GM19452 (cell line): Measurements from ENCODE around the gene EVX2.

ENCODE experiments used
- ATAC-seq: cut with Tn5 transposase; IDR thresholded peaks from one replicate; pipeline ENCODE4 v1.9.1; 2021; ENCODE audit not compliant: unreplicated experiment

EVX2 gene

DNA sequence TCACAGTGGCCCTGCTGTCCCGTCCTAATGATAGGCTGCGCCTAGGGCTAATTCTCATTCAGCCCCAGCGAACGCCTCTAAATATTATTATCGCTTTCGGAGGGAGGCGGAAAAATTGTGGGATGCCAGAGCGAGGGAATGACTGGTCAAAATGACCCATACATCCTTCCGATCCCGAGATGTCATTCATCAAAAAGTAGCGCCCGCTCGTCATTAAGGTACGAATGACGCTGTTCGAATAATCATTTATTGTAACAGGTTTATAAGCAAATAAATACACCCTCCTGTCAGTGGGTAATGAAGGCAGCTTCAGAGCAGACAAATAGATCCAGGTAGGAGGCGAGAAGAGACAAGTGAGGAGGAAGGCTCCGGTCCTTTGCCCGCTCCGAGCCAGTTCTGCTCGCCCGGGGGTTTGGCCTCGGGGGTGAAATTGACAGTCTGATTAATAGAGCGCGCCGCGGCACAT, at the start of gene EVX2:
Gene EVX2, minus strand, starts transcription at position 167 of the 466 bp plus-strand sequence. CDS start 186 bp downstream, outside the sequence.
- no peak for ATAC-seq

DNA sequence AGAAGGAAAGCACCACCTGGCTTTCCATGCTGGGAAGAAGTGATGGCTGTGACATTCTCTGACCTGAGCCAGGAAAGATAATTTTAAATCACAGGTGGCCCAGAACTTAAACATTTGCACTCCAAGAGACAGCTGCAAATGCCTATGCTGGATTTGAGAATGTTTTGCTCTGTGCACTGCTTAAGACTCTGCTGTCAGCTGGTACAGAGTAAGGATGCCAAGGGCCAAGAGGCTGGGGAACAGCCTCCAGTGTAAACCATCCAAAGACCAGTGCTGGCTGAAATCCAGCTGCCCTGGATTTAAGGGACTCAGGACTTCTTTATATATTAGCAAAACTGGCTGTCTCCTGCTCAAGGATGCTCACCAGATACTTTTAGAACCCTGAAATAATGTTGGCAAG, 49.6 kb upstream of the EVX2 start:
- ATAC-seq = no peak

DNA sequence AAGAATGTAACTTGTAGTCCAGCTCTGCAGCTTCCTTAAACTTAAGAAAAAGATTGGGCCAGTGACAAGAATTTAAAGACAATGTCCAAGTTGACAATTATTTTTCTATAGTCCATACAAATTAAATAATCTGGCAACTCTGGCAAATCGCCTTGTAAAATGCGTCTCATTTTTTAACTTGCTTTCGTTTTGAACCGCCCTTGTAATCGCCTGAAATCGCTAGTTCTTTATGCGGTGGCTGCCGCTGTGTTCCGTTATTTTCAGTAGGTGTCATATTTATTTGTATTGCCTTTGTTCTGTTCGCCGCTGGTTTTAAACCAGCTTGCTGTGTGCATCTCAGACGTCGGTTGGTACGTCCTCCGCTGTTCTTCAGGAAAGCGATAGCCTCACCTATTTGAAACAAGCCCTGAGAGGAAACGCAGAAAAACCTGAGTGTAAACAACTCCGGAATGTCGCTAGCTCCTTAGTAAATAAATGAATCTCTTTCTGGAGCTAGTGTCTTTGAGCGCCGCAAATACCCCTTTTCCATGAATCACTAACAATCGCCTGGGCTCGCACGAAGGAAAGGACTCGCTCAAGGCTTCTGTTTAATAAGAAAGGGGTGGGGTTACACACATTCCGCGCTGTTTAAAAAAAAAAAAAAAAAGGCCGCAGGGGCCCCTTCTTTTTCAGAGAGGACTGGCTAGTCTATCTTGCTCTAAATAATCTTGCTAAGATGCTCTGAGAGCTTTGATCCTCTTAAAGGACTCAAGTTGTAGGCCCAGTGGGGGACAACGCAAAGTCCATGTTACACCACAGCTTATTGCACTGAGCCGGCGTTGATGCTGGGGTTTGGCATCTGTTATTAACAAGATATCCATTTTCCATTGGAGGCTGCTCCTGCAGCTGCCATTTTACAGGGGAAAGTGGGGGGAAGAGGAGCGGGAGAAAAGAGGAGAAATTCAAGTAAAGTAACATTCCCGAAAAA, 48.7 kb upstream of the EVX2 start:
- no peak for ATAC-seq

DNA sequence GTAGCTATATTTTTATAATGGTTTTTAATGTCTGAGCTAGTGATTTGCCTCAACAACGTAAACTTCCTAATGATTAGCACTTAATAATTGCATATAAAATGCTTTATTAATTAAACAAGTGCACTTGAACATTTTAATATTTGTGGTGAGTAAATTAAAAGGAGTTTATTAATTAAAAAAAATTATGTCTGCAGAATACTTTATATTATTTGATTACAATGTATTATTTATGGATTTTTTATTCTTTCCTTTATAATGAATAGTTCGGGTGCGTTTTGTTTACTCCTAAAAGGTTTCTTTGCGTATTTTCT, 48.0 kb upstream of the EVX2 start:
- ATAC-seq = no peak

DNA sequence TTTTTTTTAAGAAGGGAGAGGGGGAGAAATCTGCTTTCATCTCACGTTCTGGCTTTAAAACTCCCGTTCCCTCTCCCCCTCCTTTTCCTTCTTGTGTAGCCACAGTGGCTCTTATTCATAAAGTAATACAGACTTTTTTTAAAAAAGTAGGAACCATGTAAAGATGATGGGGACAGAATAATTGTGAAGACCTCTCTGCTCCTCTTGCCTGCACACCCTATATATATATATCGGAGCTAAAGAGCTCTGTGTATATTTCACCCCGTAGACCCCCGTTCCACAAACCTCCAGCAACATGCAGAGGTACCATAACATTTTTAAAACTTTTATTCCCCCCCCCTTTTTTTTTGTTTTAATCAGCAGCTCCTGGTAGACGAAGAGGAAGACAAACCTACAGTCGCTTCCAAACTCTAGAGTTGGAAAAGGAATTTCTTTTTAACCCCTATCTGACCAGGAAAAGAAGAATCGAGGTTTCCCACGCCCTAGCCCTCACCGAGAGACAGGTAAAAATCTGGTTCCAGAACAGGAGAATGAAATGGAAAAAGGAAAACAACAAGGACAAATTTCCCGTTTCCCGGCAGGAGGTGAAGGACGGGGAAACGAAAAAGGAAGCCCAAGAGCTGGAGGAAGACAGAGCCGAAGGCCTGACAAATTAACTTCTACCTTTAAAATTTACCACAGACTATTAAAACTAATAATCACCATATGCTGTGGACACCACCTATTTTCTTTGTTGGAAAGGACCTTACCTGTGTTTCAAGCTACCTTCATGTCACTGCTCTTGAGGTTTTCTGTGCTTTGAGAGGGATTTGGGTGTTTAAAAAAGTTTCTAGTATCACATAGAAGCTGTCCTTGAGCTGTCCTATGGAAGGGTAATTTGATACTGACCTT, 47.4 kb upstream of the EVX2 start:
- ATAC-seq = no peak

DNA sequence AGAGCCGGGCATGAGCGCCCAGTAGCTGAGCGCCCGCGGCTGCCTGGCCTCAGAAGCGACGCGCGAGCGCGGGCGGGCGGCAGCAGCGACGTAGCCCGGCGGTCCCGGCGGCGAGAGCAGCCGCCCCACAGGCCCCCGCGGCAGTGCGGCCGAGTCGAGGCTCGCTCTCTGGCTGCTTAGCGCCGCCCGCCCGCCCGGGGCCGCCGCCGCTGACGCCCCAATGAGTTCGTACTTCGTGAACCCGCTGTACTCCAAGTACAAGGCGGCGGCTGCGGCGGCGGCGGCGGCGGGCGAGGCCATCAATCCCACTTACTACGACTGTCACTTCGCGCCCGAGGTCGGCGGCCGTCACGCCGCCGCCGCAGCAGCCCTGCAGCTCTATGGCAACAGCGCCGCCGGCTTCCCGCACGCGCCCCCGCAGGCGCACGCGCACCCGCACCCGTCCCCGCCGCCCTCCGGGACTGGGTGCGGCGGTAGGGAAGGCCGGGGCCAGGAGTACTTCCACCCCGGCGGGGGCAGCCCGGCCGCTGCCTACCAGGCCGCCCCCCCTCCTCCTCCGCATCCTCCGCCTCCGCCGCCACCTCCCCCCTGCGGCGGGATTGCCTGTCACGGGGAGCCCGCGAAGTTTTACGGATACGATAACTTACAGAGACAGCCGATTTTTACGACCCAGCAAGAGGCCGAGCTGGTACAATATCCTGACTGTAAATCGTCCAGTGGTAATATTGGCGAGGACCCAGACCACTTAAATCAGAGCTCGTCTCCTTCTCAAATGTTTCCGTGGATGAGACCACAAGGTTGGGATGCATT, 46.6 kb upstream of the EVX2 start:
- no peak for ATAC-seq

DNA sequence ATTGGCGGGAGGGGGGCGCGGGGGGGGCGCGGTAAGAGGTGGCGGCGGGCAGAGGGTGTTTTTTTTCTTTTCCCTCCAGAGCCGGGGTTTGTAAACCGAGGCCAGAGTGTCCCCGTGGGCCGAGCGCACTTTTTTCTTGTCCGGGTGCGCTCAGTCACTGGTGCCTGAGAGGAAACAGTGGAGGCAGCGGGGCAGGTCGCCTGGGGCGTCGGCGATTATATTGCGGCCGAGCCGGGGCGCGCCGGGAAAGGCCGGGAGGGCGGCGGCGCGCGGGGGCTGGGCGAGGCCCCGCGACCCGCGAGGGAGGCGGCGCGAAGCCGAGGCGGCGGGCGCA, 46.0 kb upstream of the EVX2 start:
- no peak for ATAC-seq

DNA sequence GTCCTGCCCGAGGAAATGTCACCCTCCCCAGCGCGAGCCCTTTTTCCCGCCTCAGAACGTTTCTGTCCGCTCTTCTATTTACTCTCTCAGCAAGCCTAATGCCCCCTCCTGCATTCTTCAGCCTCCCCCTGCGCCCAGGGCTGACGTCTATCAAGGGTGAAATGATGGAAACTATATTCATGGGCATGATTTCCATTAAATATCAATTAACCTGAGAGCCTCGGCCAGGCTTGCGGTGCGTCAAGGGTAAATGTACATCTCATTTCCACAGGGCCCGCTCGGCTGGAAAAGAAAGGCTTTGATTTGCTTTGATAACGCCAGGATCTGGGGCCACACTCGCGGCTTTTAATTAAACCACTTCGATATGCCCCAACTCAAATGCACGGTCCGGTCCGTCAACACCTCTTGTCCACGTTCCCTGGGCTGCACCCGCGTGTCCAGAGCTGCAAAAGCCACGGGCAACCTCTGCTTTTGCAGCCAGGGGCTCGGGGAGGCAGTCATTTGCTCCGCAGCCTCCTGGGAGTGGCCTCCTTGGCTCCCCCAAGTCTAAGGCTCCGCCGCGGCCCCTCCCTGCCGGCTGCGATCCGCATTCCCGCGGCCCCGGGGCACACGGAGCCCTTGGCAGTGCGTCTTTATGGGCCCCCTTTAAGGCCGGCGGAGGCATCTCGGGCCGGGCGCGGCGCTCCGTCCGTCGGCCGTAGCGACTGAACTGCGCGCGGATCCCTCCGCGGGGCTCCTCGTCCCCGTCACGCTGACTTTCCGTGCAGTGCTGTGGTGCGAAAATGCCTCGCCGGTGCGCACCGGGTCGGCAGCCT, 45.4 kb upstream of the EVX2 start, which contains the start of gene HOXD8:
Gene HOXD8, plus strand, starts transcription at position 724 of the 815 bp plus-strand sequence. CDS start 662 bp downstream, outside the sequence.
- no peak for ATAC-seq

DNA sequence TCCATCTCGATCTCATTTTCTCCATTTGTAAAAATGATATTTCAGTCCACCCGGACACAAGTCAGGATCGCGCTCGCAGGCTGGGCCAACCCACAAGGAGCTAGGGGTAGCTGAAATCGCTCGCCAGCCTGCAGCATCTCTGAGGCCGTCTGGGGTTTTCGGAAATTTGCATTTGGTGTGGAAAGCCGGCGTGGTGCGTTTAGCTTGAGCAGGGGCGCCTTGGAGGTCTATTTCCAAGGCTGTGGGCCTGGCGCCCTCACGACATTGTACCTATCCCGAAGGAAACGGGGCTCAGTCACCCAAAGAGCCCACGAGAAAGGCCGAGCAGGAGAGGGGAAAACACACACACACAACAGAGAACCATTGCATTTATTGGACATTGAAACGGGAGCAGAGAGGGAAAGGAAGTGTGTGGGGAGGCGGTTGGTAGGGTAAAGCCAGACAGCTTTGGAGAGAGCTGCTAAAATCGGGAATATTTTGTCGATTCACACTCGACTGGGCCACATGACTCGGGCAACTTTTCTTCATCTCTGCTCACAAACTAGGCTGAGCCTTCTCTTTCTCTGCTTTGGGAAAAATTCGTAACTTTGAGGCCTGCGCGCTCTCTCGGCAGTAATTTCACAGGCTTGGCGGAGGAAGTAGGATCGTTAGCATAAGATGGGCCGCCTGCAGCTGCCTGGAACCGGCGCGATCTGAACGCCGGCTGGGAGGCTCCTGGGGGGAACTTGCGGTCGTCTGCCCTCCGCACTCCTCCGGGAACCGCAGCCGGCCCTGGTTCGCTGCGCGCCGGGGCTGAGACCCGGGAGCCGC, 44.6 kb upstream of the EVX2 start:
- no peak for ATAC-seq

DNA sequence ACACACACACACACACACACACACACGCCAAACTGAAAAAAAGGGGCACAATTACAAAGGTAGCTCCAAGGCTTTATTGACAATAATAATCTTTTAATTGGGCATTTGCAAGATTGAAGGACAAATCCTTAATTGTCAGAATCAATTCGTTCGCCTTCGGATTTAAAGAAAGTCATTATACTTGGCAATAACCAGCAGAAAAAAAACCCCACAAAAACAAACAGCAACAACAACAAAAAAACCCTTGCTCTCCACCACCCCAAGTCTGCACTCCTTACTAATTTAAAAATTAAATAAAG, 44.0 kb upstream of the EVX2 start:
- no peak for ATAC-seq

DNA sequence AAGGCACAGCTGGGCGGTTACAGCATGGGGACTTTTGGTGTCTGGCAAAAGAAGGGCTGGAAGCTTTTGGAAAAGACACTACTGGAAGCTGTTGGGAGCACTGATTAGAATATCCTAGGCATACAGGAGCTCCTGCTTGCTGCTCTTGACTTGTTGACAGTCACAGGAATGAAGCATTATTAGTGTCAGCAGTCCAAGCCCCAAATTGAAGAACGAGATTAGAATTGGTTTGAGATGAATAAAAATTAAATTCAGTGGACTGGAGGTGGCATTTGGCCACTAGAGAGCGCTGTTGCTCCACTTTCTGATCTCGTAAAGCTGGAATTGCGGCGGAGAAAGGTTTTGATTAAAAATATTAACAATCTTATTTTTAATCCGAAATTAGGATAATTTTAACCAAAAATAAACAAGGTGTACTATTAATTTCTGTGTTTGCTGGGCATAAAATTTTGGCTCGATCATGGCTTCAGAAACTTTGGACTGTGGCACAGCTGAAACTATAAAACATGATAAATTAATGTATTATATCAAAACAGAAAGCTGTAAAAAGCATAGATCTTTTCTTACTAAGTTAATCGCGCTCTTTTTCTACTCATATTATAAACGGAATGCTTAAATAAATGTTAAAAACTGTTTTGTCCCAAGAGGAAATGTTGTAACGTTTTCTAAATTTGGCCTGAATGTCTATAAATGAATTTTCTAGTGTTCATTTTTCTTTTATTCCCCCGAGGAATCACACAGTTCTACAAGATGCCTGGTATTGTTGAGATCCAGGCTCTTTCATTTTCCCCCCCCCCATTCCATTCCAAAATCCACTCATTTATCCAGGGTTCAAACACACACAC, 43.4 kb upstream of the EVX2 start:
- no peak for ATAC-seq

DNA sequence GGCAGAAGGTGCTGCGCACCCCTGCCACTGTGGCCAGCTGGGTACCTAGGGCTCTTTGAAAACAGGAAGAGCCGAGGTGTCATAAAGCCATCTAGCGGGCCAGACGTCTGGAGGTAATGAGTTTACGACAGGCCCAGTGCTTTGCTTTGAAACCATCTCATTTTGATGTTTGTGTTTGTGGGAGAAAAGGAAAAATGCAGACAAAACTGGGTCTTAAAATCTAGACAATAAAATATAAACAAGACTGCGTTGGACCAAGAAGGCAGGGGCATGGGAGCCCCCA, 42.0 kb upstream of the EVX2 start:
- ATAC-seq = no peak

DNA sequence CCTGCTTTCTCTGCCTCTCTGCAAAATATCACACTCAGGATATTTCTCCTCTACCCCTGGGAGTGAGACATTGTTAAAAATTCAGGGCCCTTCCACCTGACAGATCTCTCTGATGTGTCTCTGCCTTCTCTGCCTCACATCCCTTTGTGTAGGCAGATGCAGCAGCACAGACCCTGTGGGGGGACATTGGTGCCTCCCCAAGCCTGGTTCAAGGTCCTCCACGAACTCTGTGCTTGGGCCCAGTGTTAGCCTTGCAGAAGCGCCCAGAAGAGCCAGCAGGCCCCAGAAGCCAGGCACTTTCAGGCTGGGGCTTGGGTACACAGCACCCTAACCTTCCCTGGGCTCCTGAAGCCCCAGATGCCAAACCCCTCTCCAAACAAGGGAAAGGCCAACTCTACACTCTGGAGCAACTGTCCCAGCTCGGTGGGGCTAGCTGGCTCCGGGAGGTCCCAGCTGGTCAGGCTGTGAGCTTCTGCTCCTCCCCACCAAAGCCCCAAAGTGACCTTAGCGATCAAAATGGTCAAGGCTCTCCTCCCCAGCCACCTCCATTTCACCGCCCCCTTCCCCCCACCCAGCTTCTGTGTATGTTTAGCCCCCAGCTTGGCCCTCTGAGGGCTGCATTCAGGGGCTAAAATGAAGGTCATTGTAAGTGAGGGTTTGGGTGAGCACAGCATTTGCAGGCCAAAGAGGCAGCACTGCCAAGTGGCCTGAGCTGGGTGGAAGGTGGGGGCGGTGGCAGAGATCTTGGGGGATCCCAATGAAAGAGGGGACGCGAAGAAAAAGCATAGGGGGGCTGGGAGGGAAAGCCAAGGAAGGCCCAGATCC, 41.4 kb upstream of the EVX2 start:
- no peak for ATAC-seq

DNA sequence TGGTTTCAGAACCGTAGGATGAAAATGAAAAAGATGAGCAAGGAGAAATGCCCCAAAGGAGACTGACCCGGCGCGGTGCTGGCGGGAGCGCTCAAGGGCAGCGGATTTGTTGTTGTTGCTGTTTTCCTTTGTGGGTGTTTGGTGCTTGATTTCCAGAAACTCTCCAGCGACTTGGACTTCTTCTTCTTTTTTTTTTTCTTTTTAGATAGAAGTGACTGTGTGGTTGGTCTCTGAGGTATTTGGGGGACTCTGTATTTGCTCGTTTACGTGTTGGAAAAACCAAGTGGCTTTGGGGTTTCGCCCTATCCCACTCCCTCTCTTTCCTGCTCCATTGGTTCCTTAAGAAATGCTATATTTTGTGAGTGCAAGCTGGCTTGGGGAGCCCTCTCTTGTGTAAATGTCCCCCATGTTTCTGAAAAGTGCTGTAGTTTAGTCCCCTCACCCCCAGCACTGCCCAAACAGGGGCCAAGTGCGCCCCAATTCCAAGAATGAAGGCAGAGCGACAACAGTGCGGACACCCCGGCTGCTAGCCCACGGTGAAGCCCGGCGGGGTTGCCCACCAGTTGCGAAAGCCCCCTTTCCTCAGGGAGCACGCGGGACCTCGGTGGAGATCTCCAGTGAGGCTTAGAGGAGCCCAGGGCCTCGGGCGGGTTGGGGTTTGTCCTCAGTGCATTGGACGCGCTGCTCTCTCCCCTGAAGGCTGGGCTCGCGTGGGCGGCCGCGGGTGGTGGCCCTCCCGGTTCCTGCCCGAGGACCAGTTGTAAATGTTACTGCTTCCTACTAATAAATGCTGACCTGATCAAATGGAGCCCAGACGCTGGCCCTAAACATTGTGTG, 40.6 kb upstream of the EVX2 start:
- ATAC-seq = no peak

DNA sequence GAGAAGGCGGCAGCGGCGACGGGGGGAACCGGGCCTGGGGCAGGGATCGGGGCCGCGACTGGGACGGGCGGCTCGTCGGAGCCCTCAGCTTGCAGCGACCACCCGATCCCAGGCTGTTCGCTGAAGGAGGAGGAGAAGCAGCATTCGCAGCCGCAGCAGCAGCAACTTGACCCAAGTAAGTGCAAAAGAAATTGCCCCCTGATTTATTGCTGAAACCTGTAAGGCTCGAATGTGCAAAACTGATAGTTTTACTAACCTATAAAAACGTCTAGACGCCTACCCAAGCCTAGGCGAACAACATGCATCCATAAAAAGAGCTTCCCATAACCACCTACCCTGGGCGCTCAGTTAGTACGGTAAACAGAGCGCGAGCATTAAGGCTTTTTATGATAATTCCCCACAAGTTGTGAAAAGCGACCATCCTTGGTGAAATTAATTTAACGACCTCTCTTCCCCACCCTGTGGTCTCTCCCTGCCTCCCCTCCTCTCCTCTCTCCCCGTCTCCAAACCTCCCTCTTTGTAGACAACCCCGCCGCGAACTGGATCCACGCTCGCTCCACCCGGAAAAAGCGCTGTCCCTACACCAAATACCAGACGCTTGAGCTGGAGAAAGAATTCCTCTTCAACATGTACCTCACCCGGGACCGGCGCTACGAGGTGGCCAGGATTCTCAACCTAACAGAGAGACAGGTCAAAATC, 39.8 kb upstream of the EVX2 start:
- ATAC-seq = no peak

DNA sequence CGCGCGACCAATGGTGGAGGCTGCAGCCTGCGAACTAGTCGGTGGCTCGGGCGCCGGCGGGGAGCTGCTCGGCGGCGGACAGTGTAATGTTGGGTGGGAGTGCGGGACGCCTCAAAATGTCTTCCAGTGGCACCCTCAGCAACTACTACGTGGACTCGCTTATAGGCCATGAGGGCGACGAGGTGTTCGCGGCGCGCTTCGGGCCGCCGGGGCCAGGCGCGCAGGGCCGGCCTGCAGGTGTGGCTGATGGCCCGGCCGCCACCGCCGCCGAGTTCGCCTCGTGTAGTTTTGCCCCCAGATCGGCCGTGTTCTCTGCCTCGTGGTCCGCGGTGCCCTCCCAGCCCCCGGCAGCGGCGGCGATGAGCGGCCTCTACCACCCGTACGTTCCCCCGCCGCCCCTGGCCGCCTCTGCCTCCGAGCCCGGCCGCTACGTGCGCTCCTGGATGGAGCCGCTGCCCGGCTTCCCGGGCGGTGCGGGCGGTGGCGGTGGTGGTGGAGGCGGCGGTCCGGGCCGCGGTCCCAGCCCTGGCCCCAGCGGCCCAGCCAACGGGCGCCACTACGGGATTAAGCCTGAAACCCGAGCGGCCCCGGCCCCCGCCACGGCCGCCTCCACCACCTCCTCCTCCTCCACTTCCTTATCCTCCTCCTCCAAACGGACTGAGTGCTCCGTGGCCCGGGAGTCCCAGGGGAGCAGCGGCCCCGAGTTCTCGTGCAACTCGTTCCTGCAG, 39.1 kb upstream of the EVX2 start, which contains the start of gene HOXD9:
Gene HOXD9, plus strand, starts transcription at position 37 of the 728 bp plus-strand sequence. Its CDS starts 50 bp downstream, at position 87.
- ATAC-seq = no peak
